Bronchial epithelial cell (primary cell): ENCODE measurements around the gene TMPRSS4. TPM values are rescaled to one million over a fixed set of nuclear protein-coding genes. Genes with fewer than 3 reads are reported as not detected.
A peak's percentile ranks its signal among the peaks of the same experiment; 100 is the strongest.

ENCODE experiments used
- DNase-seq: peaks from one replicate; pipeline ENCODE4 v3.0.0-alpha.2; 2010; ENCODE audit warnings: low read depth
- FAIRE-seq: peaks from 2 replicates; lab custom pipeline; 2011; peaks lifted over from hg19 to GRCh38; lab: Jason Lieb, UNC
- H3K27me3 ChIP-seq: 2 replicates; pipeline ENCODE4 v1.5.1; 2011; ENCODE audit warnings: low read length; ENCODE audit not compliant: control insufficient read depth, insufficient read depth
- H3K36me3 ChIP-seq: 2 replicates; pipeline ENCODE4 v1.5.1; 2011; ENCODE audit warnings: low read length; ENCODE audit not compliant: control insufficient read depth, insufficient read depth
- H3K4me3 ChIP-seq: 2 replicates; pipeline ENCODE4 v1.5.1; 2011; ENCODE audit warnings: mild to moderate bottlenecking, low read depth, low read length, control low read depth
- CTCF ChIP-seq: IDR thresholded peaks from 2 replicates; pipeline ENCODE4 v1.5.1; 2011; ENCODE audit warnings: mild to moderate bottlenecking, moderate library complexity, low read length, control low read depth, inconsistent platforms; ENCODE audit not compliant: insufficient read depth, severe bottlenecking
- total RNA-seq: library from RNA; depleted of rRNA; stranded (reverse); fragments of >200 nt; gene quantifications from 2 replicates; pipeline ENCODE4 v1.2.1, GENCODE V29; 2014

The TMPRSS4 gene
- total RNA-seq, 1 donor from 2014 or later = 42.4 TPM

- DNase-seq (no peak), FAIRE-seq (no peak)
- H3K27me3 ChIP-seq = no peaks in the 10 kb centered on the region
- no peaks in the 10 kb centered on the region for H3K36me3 ChIP-seq
- H3K4me3 ChIP-seq = no peak overlapping the region
- TF ChIP-seq CTCF = no peak
These were observed 21.9 kb upstream of the TMPRSS4 start for GRCh38 chr11:118054712-118055640.

- no peak overlapping the region for H3K4me3 ChIP-seq
- FAIRE-seq (peak; percentile 86), DNase-seq (no peak)
- no peaks in the 10 kb centered on the region for H3K27me3 ChIP-seq
- H3K36me3 ChIP-seq = no peaks in the 10 kb centered on the region
- TF ChIP-seq CTCF = no peak
These were observed 20.9 kb upstream of the TMPRSS4 start for GRCh38 chr11:118055966-118056365.

- no peaks in the 10 kb centered on the region for H3K27me3 ChIP-seq
These were observed 20.1 kb upstream of the TMPRSS4 start for GRCh38 chr11:118056806-118057205.

GRCh38 chr11:118057251-118058145 is 19.4 kb upstream of the TMPRSS4 start:
- no peak for FAIRE-seq
- H3K36me3 ChIP-seq = no peaks in the 10 kb centered on the region
- H3K4me3 ChIP-seq = no peak overlapping the region
- no peak for TF ChIP-seq CTCF
- DNase-seq = no peak
- H3K27me3 ChIP-seq = no peaks in the 10 kb centered on the region

More at GRCh38 chr11:118056806-118057205, 20.1 kb upstream of the TMPRSS4 start:
- Histone ChIP-seq H3K4me3 (no peak overlapping the region), H3K36me3 (no peaks in the 10 kb centered on the region)
- DNase-seq (no peak), FAIRE-seq (no peak)
- no peak for TF ChIP-seq CTCF

- no peak for DNase-seq
- Histone ChIP-seq H3K4me3 (no peak overlapping the region), H3K36me3 (no peaks in the 10 kb centered on the region), H3K27me3 (no peaks in the 10 kb centered on the region)
- no peak for FAIRE-seq
- TF ChIP-seq CTCF = no peak
These were observed 18.3 kb upstream of the TMPRSS4 start for GRCh38 chr11:118058311-118059245.
